WI38 (cell line): Measurements from ENCODE around the gene MSL3B.

Experiments
- H3K4me3 ChIP-seq: 2 replicates; pipeline ENCODE4 v1.5.1; 2011; ENCODE audit warnings: low read depth, mild to moderate bottlenecking, control low read depth, low read length
- CTCF ChIP-seq: IDR thresholded peaks from 2 replicates; pipeline ENCODE4 v1.5.1; 2012; ENCODE audit warnings: low read depth, mild to moderate bottlenecking, control low read depth, low read length

The MSL3B gene

DNA sequence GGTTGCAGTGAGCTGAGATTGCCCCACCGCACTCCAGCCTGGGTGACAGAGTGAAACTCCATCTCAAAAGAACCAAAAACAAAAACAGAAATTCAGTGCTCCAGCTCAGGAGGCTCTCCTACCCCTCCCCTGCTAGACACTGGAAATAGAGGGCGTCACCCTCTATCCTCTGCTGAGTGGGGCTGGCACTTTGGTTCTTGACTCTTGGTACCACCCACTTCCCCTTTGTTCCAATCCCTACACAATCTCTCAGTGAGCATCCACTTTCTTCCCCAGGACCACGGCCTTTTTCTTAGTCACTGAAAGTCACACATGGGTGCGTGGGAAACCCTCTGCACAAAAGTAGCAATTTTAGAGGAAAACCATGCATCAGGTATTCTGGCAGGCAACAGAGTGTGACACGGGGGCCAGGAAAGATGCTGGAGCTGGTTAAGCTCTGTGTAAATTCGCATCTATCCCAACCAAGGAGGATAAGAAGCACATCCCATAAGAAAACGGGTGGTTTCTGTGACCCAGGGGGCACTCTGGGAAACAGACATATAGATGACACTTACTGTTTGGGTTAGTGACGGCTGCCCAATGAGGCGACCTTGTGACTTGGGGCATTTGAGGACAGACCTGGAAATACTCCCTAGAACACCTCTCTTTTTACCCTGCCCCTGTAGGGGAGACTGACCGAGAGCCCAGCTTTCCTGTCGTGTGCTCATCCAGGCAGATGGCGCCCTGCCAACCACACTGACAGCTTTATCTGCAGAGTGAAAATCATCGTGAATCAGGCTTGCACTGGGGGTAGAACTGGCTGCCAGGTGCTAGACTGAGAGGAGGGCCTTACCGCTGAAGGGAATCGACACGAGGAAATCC lies 21.6 kb downstream of the MSL3B start:
- no peak overlapping the region for H3K4me3 ChIP-seq
- TF ChIP-seq CTCF = no peak

DNA sequence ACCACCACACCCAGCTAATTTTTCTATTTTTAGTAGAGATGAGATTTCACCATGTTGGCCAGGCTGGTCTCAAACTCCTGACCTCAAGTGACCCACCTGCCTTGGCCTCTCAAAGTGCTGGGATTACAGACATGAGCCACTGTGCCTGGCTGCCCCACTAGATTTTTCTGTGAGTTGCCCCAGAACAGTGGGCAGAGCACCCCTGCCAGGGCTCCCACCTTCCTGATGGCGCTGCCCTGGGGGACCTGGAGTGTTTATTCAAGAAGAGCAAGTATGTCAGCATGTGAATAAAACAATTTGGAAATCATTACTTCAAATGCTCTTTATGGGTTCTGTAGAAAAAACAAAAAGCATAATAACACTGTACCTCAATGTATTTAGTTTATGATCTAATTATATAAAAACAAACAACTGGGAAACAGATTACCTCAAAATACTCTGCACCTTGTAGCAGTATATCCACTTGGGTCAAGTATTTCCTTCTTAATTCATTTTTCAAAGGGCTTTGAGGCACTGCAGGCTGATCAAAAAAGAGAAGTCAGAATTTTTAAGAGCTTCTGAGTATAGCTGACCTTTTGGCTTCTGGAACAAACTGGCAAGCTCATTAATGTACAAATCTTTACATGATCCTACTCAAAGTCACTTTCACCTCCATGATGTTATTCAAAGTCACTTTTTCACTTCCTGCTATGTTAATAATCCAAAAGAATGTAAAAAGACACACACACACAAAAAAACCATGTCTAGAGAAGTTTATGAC lies 22.7 kb downstream of the MSL3B start:
- no peak for TF ChIP-seq CTCF
- H3K4me3 ChIP-seq = no peak overlapping the region

GRCh38 chr2:233844836-233845235 lies 23.4 kb downstream of the MSL3B start:
- no peak overlapping the region for H3K4me3 ChIP-seq
- TF ChIP-seq CTCF = no peak

- H3K4me3 ChIP-seq = no peak overlapping the region
- TF ChIP-seq CTCF = no peak
Observed at GRCh38 chr2:233844064-233844807, 23.9 kb downstream of the MSL3B start.

GRCh38 chr2:233841183-233841582 lies 27.0 kb downstream of the MSL3B start:
- TF ChIP-seq CTCF = no peak
- no peak overlapping the region for H3K4me3 ChIP-seq

DNA sequence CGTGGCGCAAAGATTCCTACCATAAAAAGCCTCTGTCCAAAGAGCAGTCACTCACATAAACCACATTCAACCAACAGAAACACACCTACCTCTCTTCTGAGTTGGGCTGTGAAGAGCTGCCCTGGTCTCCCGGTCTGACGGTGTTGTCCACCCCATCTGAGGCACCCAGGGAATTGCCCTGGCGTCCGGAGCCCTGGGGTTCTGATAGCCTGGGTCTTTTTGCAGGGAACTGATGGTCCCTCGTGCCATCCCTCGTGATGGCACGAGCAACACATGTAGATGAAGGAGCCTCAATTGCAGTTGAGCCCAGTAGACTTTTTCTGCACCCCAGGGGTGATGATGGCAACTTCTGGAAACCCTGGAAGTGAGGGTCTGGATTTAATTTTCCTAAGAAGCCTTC lies 27.7 kb downstream of the MSL3B start:
- no peak for TF ChIP-seq CTCF
- no peak overlapping the region for H3K4me3 ChIP-seq

DNA sequence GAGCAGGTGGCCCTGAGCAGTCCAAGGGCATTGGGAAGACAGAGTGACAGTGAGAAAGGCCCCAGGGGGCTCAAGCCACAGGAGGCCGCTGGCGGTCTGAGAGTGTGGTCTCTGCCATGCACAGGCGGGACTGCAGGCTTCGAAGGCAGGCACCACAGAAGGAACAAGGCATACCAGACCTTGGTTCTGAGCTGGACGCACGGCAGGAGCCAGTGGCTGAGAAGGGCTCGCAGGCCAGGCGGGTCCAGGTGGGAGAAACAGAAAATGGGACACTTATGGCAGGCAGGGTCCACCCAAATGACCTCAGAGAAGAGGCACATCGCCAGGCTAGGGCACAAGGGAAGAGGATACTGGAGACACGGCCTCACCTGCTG lies 28.8 kb downstream of the MSL3B start:
- TF ChIP-seq CTCF = no peak
- H3K4me3 ChIP-seq = no peak overlapping the region
